H1 (cell line): Measurements from ENCODE around the gene TMEM51. TPM values are rescaled to one million over a fixed set of nuclear protein-coding genes. Genes with fewer than 3 reads are reported as not detected.

Source experiments
- CTCF ChIA-PET: fragments of 300-600 bp; sonication (Branson Sonifier 250); formaldehyde crosslinking; loops from one replicate; lab custom pipeline; 2021; ENCODE audit not compliant: partially characterized antibody; lab: Charles Lee
- POLR2A ChIA-PET: fragments of 300-600 bp; sonication (Branson Sonifier 250); formaldehyde crosslinking; loops from one replicate; lab custom pipeline; 2021; ENCODE audit warnings: inconsistent platforms; ENCODE audit not compliant: partially characterized antibody; lab: Charles Lee
- DNase-seq, 2 experiments: peaks; one replicate each; pipeline versions ENCODE4 v3.0.0 to v3.0.0-alpha.2; 2010 to 2022; ENCODE audit warnings: low spot score in 2 of 2, low read depth in 1 of 2, mixed read lengths in 1 of 2
- FAIRE-seq: peaks from 2 replicates; lab custom pipeline; 2011; peaks lifted over from hg19 to GRCh38; lab: Jason Lieb, UNC
- H2AFZ ChIP-seq: 2 replicates; pipeline ENCODE4 v1.8.1; 2012; ENCODE audit warnings: low read length, inconsistent platforms
- H2AK5ac ChIP-seq: 2 replicates; pipeline ENCODE4 v1.6.1; 2013; ENCODE audit warnings: low read depth, low read length
- H2BK120ac ChIP-seq: replicated peaks from 2 replicates; pipeline ENCODE3; 2013; ENCODE audit warnings: low read depth, low read length, inconsistent platforms
- H2BK12ac ChIP-seq: 2 replicates; pipeline ENCODE4 v1.6.1; 2013; ENCODE audit warnings: low read depth, low read length
- H2BK15ac ChIP-seq: 2 replicates; pipeline ENCODE4 v1.6.1; 2013; ENCODE audit warnings: low read length
- H2BK20ac ChIP-seq: 2 replicates; pipeline ENCODE4 v1.6.1; 2013; ENCODE audit warnings: low read length
- H2BK5ac ChIP-seq: 2 replicates; pipeline ENCODE4 v1.6.1; 2013; ENCODE audit warnings: low read depth, low read length
- H3K14ac ChIP-seq: 2 replicates; pipeline ENCODE4 v1.6.1; 2013; ENCODE audit warnings: inconsistent platforms; ENCODE audit not compliant: insufficient read length
- H3K18ac ChIP-seq: 2 replicates; pipeline ENCODE4 v1.6.1; 2013; ENCODE audit warnings: low read length; ENCODE audit errors: extremely low read depth
- H3K23ac ChIP-seq: 2 replicates; pipeline ENCODE4 v1.6.1; 2013; ENCODE audit warnings: inconsistent platforms; ENCODE audit not compliant: insufficient read length
- H3K23me2 ChIP-seq: 2 replicates; pipeline ENCODE4 v1.6.1; 2013; ENCODE audit warnings: low read depth, low read length
- H3K27ac ChIP-seq: 2 replicates; pipeline ENCODE4 v1.6.1; 2011; ENCODE audit warnings: low read depth, low read length, inconsistent platforms
- H3K27me3 ChIP-seq, 4 experiments: replicated peaks in 1 of 4; 1 replicate in 1 of 4; 2 replicates in 3 of 4; pipeline versions ENCODE4 v1.6.1 to v1.8.1; 2011 to 2013; ENCODE audit warnings: low read length in 3 of 4, mild to moderate bottlenecking in 3 of 4, inconsistent platforms in 2 of 4, mixed read lengths in 2 of 4, moderate library complexity in 1 of 4; ENCODE audit not compliant: control insufficient read depth in 3 of 4, insufficient read depth in 3 of 4; ENCODE audit errors: extremely low read depth in 1 of 4
- H3K36me3 ChIP-seq, 4 experiments: 2 replicates each; pipeline versions ENCODE4 v1.6.1 to v1.8.1; 2011 to 2013; ENCODE audit warnings: mild to moderate bottlenecking in 4 of 4, low read length in 3 of 4, moderate library complexity in 2 of 4, control low read depth in 1 of 4, inconsistent platforms in 1 of 4; ENCODE audit not compliant: insufficient read depth in 4 of 4, control insufficient read depth in 2 of 4
- H3K4ac ChIP-seq: replicated peaks from 2 replicates; pipeline ENCODE3; 2013; ENCODE audit warnings: low read length, low read depth, mixed read lengths, inconsistent platforms; ENCODE audit not compliant: insufficient read length
- H3K4me1 ChIP-seq, 4 experiments: replicated peaks in 1 of 4; 1 replicate in 1 of 4; 2 replicates in 3 of 4; pipeline versions ENCODE4 v1.6.1 to v1.8.1; 2011 to 2013; ENCODE audit warnings: low read length in 3 of 4, inconsistent platforms in 2 of 4, mixed read lengths in 1 of 4; ENCODE audit not compliant: insufficient read depth in 4 of 4, control insufficient read depth in 3 of 4
- H3K4me2 ChIP-seq, 2 experiments: 2 replicates each; pipeline versions ENCODE4 v1.6.1 to v1.8.1; 2011 to 2013; ENCODE audit warnings: low read depth in 2 of 2, low read length in 2 of 2, control low read depth in 1 of 2, inconsistent platforms in 1 of 2, mild to moderate bottlenecking in 1 of 2; ENCODE audit not compliant: insufficient read depth in 1 of 2
- H3K4me3 ChIP-seq, 4 experiments: fragments of 200-600, 300-600 bp in 1 of 4; sonication (generic), shearing (Covaris generic), sonication (Bioruptor Twin) in 1 of 4; 2 replicates each; pipeline versions ENCODE4 v1.5.1 to v1.8.1; 2011 to 2016; ENCODE audit warnings: low read length in 4 of 4, low read depth in 3 of 4, control low read depth in 2 of 4, inconsistent platforms in 2 of 4, mild to moderate bottlenecking in 2 of 4, mixed read lengths in 1 of 4, moderate library complexity in 1 of 4; ENCODE audit not compliant: insufficient read depth in 2 of 4; ENCODE audit errors: extremely low read depth in 1 of 4
- H3K56ac ChIP-seq: replicated peaks from 2 replicates; pipeline ENCODE3; 2013; ENCODE audit warnings: low read depth, mild to moderate bottlenecking, mixed read lengths, low read length, inconsistent platforms; ENCODE audit not compliant: insufficient read length
- H3K79me1 ChIP-seq: 2 replicates; pipeline ENCODE4 v1.6.1; 2013; ENCODE audit warnings: low read depth, low read length, control low read depth
- H3K79me2 ChIP-seq, 2 experiments: 2 replicates each; pipeline versions ENCODE4 v1.6.1 to v1.8.1; 2012 to 2013; ENCODE audit warnings: low read length in 2 of 2, mild to moderate bottlenecking in 2 of 2, inconsistent platforms in 1 of 2; ENCODE audit not compliant: insufficient read depth in 2 of 2, control insufficient read depth in 1 of 2
- H3K9ac ChIP-seq, 4 experiments: replicated peaks in 1 of 4; 1 replicate in 1 of 4; 2 replicates in 3 of 4; pipeline versions ENCODE4 v1.6.1 to v1.8.1; 2011 to 2013; ENCODE audit warnings: low read depth in 3 of 4, low read length in 3 of 4, control low read depth in 2 of 4, mild to moderate bottlenecking in 2 of 4, moderate library complexity in 2 of 4, inconsistent platforms in 1 of 4; ENCODE audit errors: extremely low read depth in 1 of 4
- H3K9me3 ChIP-seq, 2 experiments: 2 replicates each; pipeline versions ENCODE4 v1.6.1 to v1.8.1; 2012 to 2013; ENCODE audit warnings: mild to moderate bottlenecking in 2 of 2, moderate library complexity in 2 of 2, control low read depth in 1 of 2, inconsistent platforms in 1 of 2, low read depth in 1 of 2, low read length in 1 of 2, mixed read lengths in 1 of 2; ENCODE audit not compliant: insufficient read depth in 2 of 2
- H4K20me1 ChIP-seq, 2 experiments: replicated peaks in 1 of 2; 2 replicates each; pipeline versions ENCODE3 to v1.8.1; 2011 to 2013; ENCODE audit warnings: inconsistent platforms in 2 of 2, low read length in 2 of 2, mild to moderate bottlenecking in 1 of 2; ENCODE audit not compliant: insufficient read depth in 2 of 2, control insufficient read depth in 1 of 2
- H4K5ac ChIP-seq: 2 replicates; pipeline ENCODE4 v1.6.1; 2013; ENCODE audit warnings: low read length, low read depth, mixed read lengths, inconsistent platforms; ENCODE audit not compliant: insufficient read length
- H4K8ac ChIP-seq: 2 replicates; pipeline ENCODE4 v1.8.0; 2013; ENCODE audit warnings: mild to moderate bottlenecking, moderate library complexity, low read length, inconsistent platforms; ENCODE audit not compliant: insufficient read depth; ENCODE audit errors: extremely low read depth
- H4K91ac ChIP-seq: replicated peaks from 2 replicates; pipeline ENCODE3; 2013; ENCODE audit warnings: low read length, mixed read lengths, inconsistent platforms; ENCODE audit not compliant: insufficient read length
- ATF3 ChIP-seq: IDR thresholded peaks from 2 replicates; pipeline ENCODE4 v1.6.1; 2011; ENCODE audit warnings: low read depth, mild to moderate bottlenecking, low read length; ENCODE audit not compliant: insufficient read depth
- BCL11A ChIP-seq, 2 experiments: IDR thresholded peaks; one replicate each; pipeline ENCODE4 v1.6.1; 2011; ENCODE audit warnings: low read depth in 2 of 2, low read length in 2 of 2, mild to moderate bottlenecking in 2 of 2
- CBX5 ChIP-seq: fragments of 300-800, 300-1000 bp; sonication (generic); IDR thresholded peaks from 2 replicates; pipeline ENCODE4 v1.7.1; 2016; ENCODE audit warnings: antibody characterized with exemption, low read length, low read depth
- CTBP2 ChIP-seq: IDR thresholded peaks from 2 replicates; pipeline ENCODE4 v1.7.0; 2011; ENCODE audit warnings: borderline replicate concordance, mild to moderate bottlenecking, moderate library complexity, mixed read lengths, low read length; ENCODE audit not compliant: insufficient read depth, insufficient read length
- HDAC6 ChIP-seq: IDR thresholded peaks from one replicate; pipeline ENCODE4 v1.7.1; 2012; ENCODE audit warnings: low read depth, mild to moderate bottlenecking, inconsistent platforms, low read length, moderate library complexity
- KDM1A ChIP-seq: fragments of 200-600, 300-600 bp; sonication (generic); IDR thresholded peaks from 2 replicates; pipeline ENCODE4 v1.7.1; 2016; ENCODE audit warnings: mild to moderate bottlenecking, low read length, borderline replicate concordance
- SIN3A ChIP-seq, 2 experiments: IDR thresholded peaks in 1 of 2; conservative IDR thresholded peaks in 1 of 2; 2 replicates each; pipeline ENCODE4 v1.6.1; 2011 to 2012; ENCODE audit warnings: low read length in 2 of 2, improper control_type of control experiment in 1 of 2, low read depth in 1 of 2, mild to moderate bottlenecking in 1 of 2
- TEAD4 ChIP-seq: IDR thresholded peaks from 2 replicates; pipeline ENCODE4 v1.6.1; 2012; ENCODE audit warnings: low read depth, low read length, inconsistent platforms, mixed read lengths
- WGBS, 2 experiments: shearing (Covaris generic) in 1 of 2; methylation state at CpG; one replicate each; pipeline versions ENCODE4 v1.1.6 to v1.1.7; 2013 to 2015; ENCODE audit warnings: low lambda C conversion rate in 2 of 2, mixed read lengths in 2 of 2, inconsistent platforms in 1 of 2, low coverage in 1 of 2, missing lambda C conversion rate in 1 of 2; ENCODE audit not compliant: insufficient replicate concordance in 2 of 2, insufficient coverage in 1 of 2, insufficient read length in 1 of 2; ENCODE audit errors: extremely low coverage in 1 of 2, missing lambda C conversion rate in 1 of 2; 5-methylcytosine and 5-hydroxymethylcytosine counted together
- polyA plus RNA-seq, 7 experiments: library from polyadenylated mRNA; depleted of rRNA in 3 of 7; stranded (reverse) in 5 of 7; unstranded in 2 of 7; fragments of >200 nt in 5 of 7; fragments of 200-250 nt in 2 of 7; gene quantifications; 1 replicate in 5 of 7; 2 replicates in 1 of 7; 4 replicates in 1 of 7; pipeline versions ENCODE4 v1.2.1 to v1.2.3, GENCODE V29; 2011 to 2013; ENCODE audit warnings: missing spikeins in 2 of 7, mixed read lengths in 2 of 7
- total RNA-seq: library from RNA; stranded (reverse); fragmentation: NEBNext Ultra II Directional; extraction: Animal tissue kit (Norgen Biotek cat#: 25700); gene quantifications from 2 replicates; pipeline ENCODE4 v1.2.1, GENCODE V29; 2021
- TF ChIP-seq, protein P1 (sequence below): IDR thresholded peaks from 2 replicates; pipeline ENCODE4 v1.6.1; 2012; ENCODE audit warnings: inconsistent platforms

TMEM51 gene
- total and polyA plus RNA-seq, 2 of the 8 experiments (the other 6 are each of a cell fraction or from before 2014, with no cell fraction given) = 9.9 to 10.7 TPM

DNA sequence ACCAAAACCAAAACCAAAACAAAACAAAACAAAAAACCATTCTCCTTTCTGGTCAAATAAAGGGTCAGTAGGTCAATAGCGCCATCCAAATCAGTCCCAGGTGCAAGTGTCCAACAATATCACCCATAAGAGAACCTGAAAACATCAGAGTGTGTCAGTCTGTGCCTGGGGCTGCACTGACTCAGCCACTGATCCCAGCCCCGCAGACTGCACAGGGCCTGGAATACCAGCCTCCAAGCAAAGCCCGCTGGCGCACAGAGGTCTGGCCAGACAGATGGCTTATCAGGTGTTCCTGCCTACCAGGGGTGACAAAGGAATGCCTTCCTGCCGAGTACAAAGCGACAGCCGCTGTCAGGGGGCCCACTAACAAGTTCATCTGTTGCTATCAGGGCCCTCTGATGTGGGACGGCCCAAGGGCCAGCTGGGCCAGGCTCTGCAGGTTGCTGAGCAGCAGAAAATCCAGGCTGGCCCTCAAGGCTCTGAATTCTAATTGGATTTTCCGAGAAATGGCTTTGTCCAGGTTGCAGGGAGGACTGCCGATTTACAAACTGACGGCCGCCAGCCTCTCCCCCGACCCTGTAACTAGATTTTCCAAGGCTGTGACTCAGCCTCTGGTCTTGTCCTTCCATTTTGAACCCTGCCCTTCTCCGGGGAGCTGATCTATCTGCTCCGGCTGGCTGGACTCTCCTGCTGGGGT is 13.7 kb upstream of the TMEM51 start:
- Histone ChIP-seq H3K23me2 (no peaks in the 10 kb centered on the region), H3K14ac (no peak overlapping the region), H3K36me3 (no peaks in the 10 kb centered on the region), H2BK12ac (no peak overlapping the region), H2AK5ac (no peak overlapping the region), H3K18ac (no peak overlapping the region), H3K23ac (no peak overlapping the region), H2BK20ac (no peak overlapping the region), H3K4me1 (peaks cover 0 to 11% (median 7%) of the 10 kb centered on the region in 4 experiments; a peak in 5 of 7 replicates), H2BK5ac (no peak overlapping the region), H2BK120ac (no peak overlapping the region), H3K9ac (no peak overlapping the region), H4K91ac (no peak overlapping the region), H3K9me3 (0 out of 4 replicates have a peak, but pooled peaks cover 0 to 2% of the 10 kb centered on the region in 2 experiments), H4K5ac (no peak overlapping the region), H3K27ac (no peak overlapping the region), H4K20me1 (no peaks in the 10 kb centered on the region), H3K4me3 (no peak overlapping the region), H3K4ac (no peak overlapping the region), H2BK15ac (no peak overlapping the region), H3K4me2 (no peak overlapping the region)
- 68% methylated on average over 15 of the region's 15 CpGs; no CpG with 5 or more reads in 1 of the 2 experiments for WGBS, 2 experiments
- POLR2A ChIA-PET = no interaction called here
- CTCF ChIA-PET = interaction anchor here (0.6 to 3.7 kb wide), 11 partner anchors 10 to 132 kb away, joined by 3 to 25 read pairs (median 4); partner anchors contain the start of gene TMEM51
- TF ChIP-seq, protein P1, sequence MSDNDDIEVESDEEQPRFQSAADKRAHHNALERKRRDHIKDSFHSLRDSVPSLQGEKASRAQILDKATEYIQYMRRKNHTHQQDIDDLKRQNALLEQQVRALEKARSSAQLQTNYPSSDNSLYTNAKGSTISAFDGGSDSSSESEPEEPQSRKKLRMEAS = 0 out of 2 replicates have a peak, but pooled peaks have one; percentile 20
- TF ChIP-seq ATF3 (no peak), CTBP2 (peak; percentile 95), BCL11A (IDR thresholded peaks at IDR 0.05; ENCODE audit: low read depth in 2 of 2, low read length in 2 of 2) (no peak), SIN3A (conservative IDR thresholded peaks at IDR 0.05 in 1 of 2, IDR thresholded peaks at IDR 0.05 in 1 of 2; ENCODE audit: low read depth in 1 of 2, low read length in 2 of 2) (peak; percentile 88 to 97; a peak in 3 of 4 replicates), CBX5 (no peak), KDM1A (no peak), TEAD4 (peak; percentile 67), HDAC6 (no peak)
- TF ChIP-seq, all 59 proteins: peak for 4
- no peaks in the 10 kb centered on the region for H3K79me1 ChIP-seq
- no peaks in the 10 kb centered on the region for H3K79me2 ChIP-seq
- H3K56ac ChIP-seq = no peak overlapping the region
- peak; percentile 42 for FAIRE-seq
- H4K8ac ChIP-seq = no peak overlapping the region
- DNase-seq = peak in 1 of 2 experiments; percentile 54
- no peak overlapping the region for H2AFZ ChIP-seq
- 0 out of 7 replicates have a peak, but pooled peaks cover 0 to 2% (median 0%) of the 10 kb centered on the region in 4 experiments for H3K27me3 ChIP-seq
